Fibroblast of lung (primary cell): ENCODE data around the gene DUSP1.

Experiments
- CTCF ChIP-seq, 2 donors: IDR thresholded peaks in 1 of 2; conservative IDR thresholded peaks in 1 of 2; 1 replicate in 1 of 2; 2 replicates in 1 of 2; pipeline ENCODE4 v1.5.1; 2011 to 2012; ENCODE audit warnings: low read length in 2 of 2, control low read depth in 1 of 2, inconsistent platforms in 1 of 2, low read depth in 1 of 2, mild to moderate bottlenecking in 1 of 2
- EZH2 ChIP-seq: IDR thresholded peaks from 2 replicates; pipeline ENCODE4 v1.5.1; 2012; ENCODE audit warnings: low read length, control low read depth, mild to moderate bottlenecking; ENCODE audit errors: missing control alignments

GRCh38 chr5:172751761-172752510 lies 19.1 kb downstream of the DUSP1 start:
- TF ChIP-seq CTCF (conservative IDR thresholded peaks at IDR 0.05 in 1 of 2, IDR thresholded peaks at IDR 0.05 in 1 of 2; ENCODE audit: low read depth in 1 of 2, low read length in 2 of 2), result no peak
- no peak for TF ChIP-seq EZH2
